SH-SY5Y (cell line): ENCODE measurements around the gene TRPV5.

Experiments
- GATA2 ChIP-seq: IDR thresholded peaks from 2 replicates; pipeline ENCODE4 v1.6.1; 2011; ENCODE audit warnings: mild to moderate bottlenecking, low read depth, low read length
- GATA3 ChIP-seq: IDR thresholded peaks from 2 replicates; pipeline ENCODE4 v1.6.1; 2011; ENCODE audit warnings: low read depth, mild to moderate bottlenecking, low read length, moderate library complexity

DNA sequence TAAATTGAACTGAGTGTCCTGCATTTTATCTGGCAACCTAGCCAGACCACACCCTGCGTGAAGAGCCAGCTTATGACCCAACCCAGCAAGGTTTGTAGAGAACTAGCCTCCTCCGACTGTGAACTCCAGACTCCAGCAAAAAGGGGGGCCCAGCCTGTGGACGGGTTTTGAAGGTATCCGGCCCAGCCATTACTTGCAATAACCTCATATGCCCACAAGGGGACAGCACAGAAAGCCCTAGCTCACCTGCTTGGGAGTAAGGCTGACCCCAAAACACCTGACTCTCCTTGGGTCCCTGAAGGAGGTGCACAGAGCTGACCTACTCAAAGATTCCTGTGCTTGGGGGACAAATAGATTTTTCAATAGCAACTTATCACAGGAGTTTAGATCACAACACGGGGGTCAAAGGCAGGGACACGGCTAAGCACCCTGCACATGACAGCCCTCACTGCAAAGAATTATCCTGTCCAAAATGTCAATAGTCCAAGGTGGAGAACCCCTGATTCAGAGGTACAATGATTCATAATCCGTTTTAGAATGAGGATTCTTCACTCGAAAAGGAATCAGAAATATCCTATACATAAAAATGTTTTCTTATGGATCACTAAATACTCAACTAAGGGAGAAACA lies 52.6 kb downstream of the TRPV5 start:
- TF ChIP-seq GATA2 (no peak), GATA3 (no peak)
